HG03469 (cell line): Measurements from ENCODE around the gene KMT5B.

Experiments
- ATAC-seq: cut with Tn5 transposase; IDR thresholded peaks from one replicate; pipeline ENCODE4 v1.9.1; 2021; ENCODE audit warnings: mild to moderate bottlenecking, moderate library complexity, moderate number of reproducible peaks; ENCODE audit not compliant: unreplicated experiment

The KMT5B gene

GRCh38 chr11:68146704-68147474 is 66.2 kb downstream of the KMT5B start:
- ATAC-seq, result no peak

- no peak for ATAC-seq
Measured at GRCh38 chr11:68146010-68146540, 67.0 kb downstream of the KMT5B start.

- no peak for ATAC-seq
Measured at GRCh38 chr11:68145120-68145866, 67.8 kb downstream of the KMT5B start.

GRCh38 chr11:68143310-68143689 is 69.8 kb downstream of the KMT5B start:
- no peak for ATAC-seq

GRCh38 chr11:68142441-68143309 is 70.4 kb downstream of the KMT5B start:
- no peak for ATAC-seq

- no peak for ATAC-seq
Measured at GRCh38 chr11:68142028-68142412, 71.1 kb downstream of the KMT5B start.

GRCh38 chr11:68141246-68142027 is 71.7 kb downstream of the KMT5B start:
- no peak for ATAC-seq

- no peak for ATAC-seq
Measured at GRCh38 chr11:68140496-68141245, 72.4 kb downstream of the KMT5B start.

- no peak for ATAC-seq
Measured at GRCh38 chr11:68138237-68138636, 74.9 kb downstream of the KMT5B start.

GRCh38 chr11:68137833-68138232 is 75.3 kb downstream of the KMT5B start:
- no peak for ATAC-seq

GRCh38 chr11:68136866-68137265 is 76.2 kb downstream of the KMT5B start:
- no peak for ATAC-seq

- ATAC-seq, result no peak
Measured at GRCh38 chr11:68135161-68135560, 77.9 kb downstream of the KMT5B start.

GRCh38 chr11:68133761-68134160 is 79.3 kb downstream of the KMT5B start:
- ATAC-seq, result no peak

- no peak for ATAC-seq
Measured at GRCh38 chr11:68130121-68130520, 83.0 kb downstream of the KMT5B start.

- no peak for ATAC-seq
Measured at GRCh38 chr11:68128682-68129327, 84.3 kb downstream of the KMT5B start.

- ATAC-seq, result no peak
Measured at GRCh38 chr11:68127714-68128681, 85.1 kb downstream of the KMT5B start.

- no peak for ATAC-seq
Measured at GRCh38 chr11:68125164-68125563, 87.9 kb downstream of the KMT5B start.

GRCh38 chr11:68122936-68123539 is 90.1 kb downstream of the KMT5B start:
- ATAC-seq, result no peak
